SJSA1 (cell line): ENCODE data around the gene CEP97. TPM values are rescaled to one million over a fixed set of nuclear protein-coding genes. Genes with fewer than 3 reads are reported as not detected.
"Not testable (repeated sequence)": the region's sequence is repeated elsewhere in the genome, so short reads cannot be mapped to it uniquely, and the experiment has no call there.

Experiments used
- DNase-seq, 2 experiments: peaks; one replicate each; pipeline ENCODE4 v3.0.0-alpha.2; 2015 to 2020; ENCODE audit warnings: low spot score in 2 of 2, low read depth in 1 of 2
- H3K27ac ChIP-seq: fragments of 250-450 bp; sonication (Bioruptor Pico); 2 replicates; pipeline ENCODE4 v1.5.1; 2020; ENCODE audit warnings: mild to moderate bottlenecking, moderate library complexity
- H3K27me3 ChIP-seq: fragments of 250-450 bp; sonication (Bioruptor Pico); replicated peaks from 2 replicates; pipeline ENCODE4 v1.5.1; 2020; ENCODE audit warnings: mild to moderate bottlenecking, moderate library complexity
- H3K36me3 ChIP-seq: fragments of 250-450 bp; sonication (Bioruptor Pico); 2 replicates; pipeline ENCODE4 v1.5.1; 2020; ENCODE audit warnings: mild to moderate bottlenecking
- H3K4me1 ChIP-seq: fragments of 250-450 bp; sonication (Bioruptor Pico); replicated peaks from 2 replicates; pipeline ENCODE4 v1.6.1; 2021; ENCODE audit warnings: mild to moderate bottlenecking
- H3K4me3 ChIP-seq: fragments of 250-450 bp; sonication (Bioruptor Pico); 2 replicates; pipeline ENCODE4 v1.5.1; 2020; ENCODE audit warnings: mild to moderate bottlenecking
- H3K9me3 ChIP-seq: fragments of 250-450 bp; sonication (Bioruptor Pico); replicated peaks from 2 replicates; pipeline ENCODE4 v1.5.1; 2020; ENCODE audit warnings: mild to moderate bottlenecking
- total RNA-seq: library from RNA; depleted of rRNA; stranded (reverse); fragments of >200 nt; shearing (Covaris generic); gene quantifications from 2 replicates; pipeline ENCODE4 v1.2.3, GENCODE V29; 2014

Gene CEP97
- total RNA-seq, 1 experiment from 2014 or later, result 20.8 TPM

DNA sequence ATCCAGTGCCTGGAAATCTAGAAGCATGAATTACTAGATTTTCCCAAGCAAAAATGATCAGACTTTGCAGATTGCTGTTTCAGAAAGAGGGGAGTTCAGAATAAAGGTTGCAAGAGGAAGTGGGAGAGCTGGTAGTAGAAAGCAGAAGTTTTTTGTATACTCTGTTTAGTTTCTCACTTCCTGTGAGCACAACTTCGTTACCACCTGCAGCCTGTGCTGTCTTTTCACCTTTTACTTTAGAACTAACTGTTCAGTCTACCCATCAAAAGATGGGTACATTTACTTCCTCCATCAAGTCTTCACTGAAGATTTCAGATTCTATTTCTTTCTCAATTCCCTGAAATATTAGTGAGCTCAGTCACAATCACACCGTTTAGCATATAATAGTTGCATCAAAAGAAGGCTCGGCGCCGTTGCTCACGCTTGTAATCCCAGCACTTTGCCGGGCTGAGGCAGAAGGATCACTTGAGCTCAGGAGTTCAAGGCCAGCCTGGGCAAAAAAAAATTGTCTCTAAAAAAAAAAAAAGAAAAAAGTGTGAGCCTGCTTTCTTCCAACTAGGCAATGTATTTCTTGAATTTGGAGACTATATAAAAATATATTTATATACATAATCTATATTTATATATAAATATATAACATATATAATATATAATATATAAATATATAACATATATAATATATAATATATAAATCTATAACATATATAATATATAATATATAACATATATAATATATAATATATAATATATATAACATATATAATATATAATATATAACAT is 1.8 kb upstream of the CEP97 start:
- Histone ChIP-seq H3K9me3 (no peaks in the 10 kb centered on the region), H3K4me3 (no peak overlapping the region), H3K4me1 (peaks cover 10% of the 10 kb centered on the region), H3K27me3 (no peaks in the 10 kb centered on the region), H3K36me3 (peaks cover 10% of the 10 kb centered on the region), H3K27ac (no peak overlapping the region)
- DNase-seq, result no peak

DNA sequence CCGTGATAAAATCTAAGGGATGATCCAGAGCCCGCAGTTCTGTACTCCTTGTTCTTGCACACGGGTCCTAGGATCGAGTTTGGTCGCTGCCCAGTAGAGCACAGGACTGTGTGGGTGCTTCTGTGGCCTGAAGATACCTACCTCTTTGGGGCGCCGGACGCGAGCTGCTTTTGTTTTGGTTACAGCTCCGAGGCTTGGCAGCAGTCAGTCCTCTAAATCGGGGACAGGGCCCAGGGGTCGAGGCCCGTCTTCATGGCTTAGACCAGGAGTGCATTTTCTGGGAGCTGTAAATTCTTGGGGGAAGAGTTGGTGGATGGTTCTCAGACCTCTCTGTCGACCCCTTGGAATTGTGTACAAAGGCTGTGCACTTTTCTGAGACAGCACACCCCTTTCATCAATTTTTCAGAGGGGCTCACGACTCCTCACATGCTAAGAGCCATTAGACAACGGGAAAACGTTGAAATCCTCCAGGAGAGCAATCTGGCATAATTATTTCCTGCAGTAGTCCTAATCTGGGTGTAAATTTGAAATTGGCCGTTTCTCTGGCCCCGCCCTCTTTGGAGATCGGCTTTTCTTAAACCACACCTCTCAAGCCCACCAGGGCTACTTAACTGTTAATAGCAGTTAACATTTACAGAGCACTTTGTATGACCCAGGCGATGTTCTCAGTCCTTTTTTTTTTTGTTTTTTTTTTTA is 928 bp downstream of the CEP97 start:
- Histone ChIP-seq H3K27me3 (no peaks in the 10 kb centered on the region), H3K27ac (peak overlapping the region; percentile 78), H3K36me3 (peaks cover 32% of the 10 kb centered on the region), H3K4me1 (peaks cover 10% of the 10 kb centered on the region), H3K9me3 (no peaks in the 10 kb centered on the region), H3K4me3 (peak overlapping the region; percentile 65)
- DNase-seq, result peak in 1 of 2 experiments; percentile 33

DNA sequence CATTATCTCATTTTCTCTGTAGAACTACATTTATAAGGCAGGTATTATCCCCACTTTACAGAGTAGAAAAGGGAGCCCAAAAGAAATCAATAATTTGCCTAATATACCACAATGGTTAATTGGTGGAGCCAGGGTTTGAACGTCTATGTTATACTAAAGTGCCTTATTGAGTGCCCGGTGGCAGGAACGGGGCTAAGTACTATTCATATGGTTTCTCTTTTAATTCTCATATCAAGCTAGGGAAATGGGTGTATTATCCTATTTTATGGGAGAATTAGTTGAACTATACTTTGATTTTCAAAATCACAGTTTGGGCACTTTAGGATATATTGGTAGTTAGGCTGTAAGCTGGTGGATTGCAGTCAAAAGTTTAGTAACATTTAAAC is 1.5 kb downstream of the CEP97 start:
- DNase-seq, result no peak
- peaks cover 10% of the 10 kb centered on the region for H3K4me1 ChIP-seq
- no peaks in the 10 kb centered on the region for H3K9me3 ChIP-seq
- H3K36me3 ChIP-seq, result peaks cover 32% of the 10 kb centered on the region
- peak overlapping the region; percentile 78 for H3K27ac ChIP-seq
- no peaks in the 10 kb centered on the region for H3K27me3 ChIP-seq
- H3K4me3 ChIP-seq, result peak overlapping the region; percentile 65

- Histone ChIP-seq H3K9me3 (no peaks in the 10 kb centered on the region), H3K4me1 (peaks cover 4% of the 10 kb centered on the region), H3K36me3 (peaks cover 62% of the 10 kb centered on the region), H3K27ac (no peak overlapping the region), H3K27me3 (no peaks in the 10 kb centered on the region), H3K4me3 (no peak overlapping the region)
- DNase-seq, result no peak
Measured at GRCh38 chr3:101729586-101729985, 5.2 kb downstream of the CEP97 start.

GRCh38 chr3:101730839-101731238 is 6.4 kb downstream of the CEP97 start:
- DNase-seq, result no peak
- Histone ChIP-seq H3K27ac (no peak overlapping the region), H3K4me3 (no peak overlapping the region), H3K27me3 (no peaks in the 10 kb centered on the region), H3K9me3 (no peaks in the 10 kb centered on the region), H3K36me3 (peaks cover 75% of the 10 kb centered on the region), H3K4me1 (peaks cover 3% of the 10 kb centered on the region)

DNA sequence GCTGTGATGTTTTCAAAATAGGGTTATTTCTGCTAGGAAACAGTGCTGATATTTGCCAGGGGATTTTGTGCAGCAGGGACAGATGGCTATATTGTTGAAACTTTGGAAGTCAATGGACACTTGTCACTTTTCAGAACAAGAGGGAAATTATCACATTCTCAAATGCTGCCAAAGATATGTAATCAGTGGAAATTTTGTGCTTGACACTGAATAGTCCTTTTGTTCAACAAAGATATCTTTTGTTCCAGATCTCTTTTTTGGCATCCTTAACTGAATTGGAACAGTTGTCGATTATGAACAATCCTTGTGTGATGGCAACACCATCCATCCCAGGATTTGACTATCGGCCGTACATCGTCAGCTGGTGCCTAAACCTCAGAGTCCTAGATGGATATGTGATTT is 7.8 kb downstream of the CEP97 start:
- Histone ChIP-seq H3K27me3 (no peaks in the 10 kb centered on the region), H3K36me3 (peaks cover 80% of the 10 kb centered on the region), H3K9me3 (no peaks in the 10 kb centered on the region), H3K4me1 (no peaks in the 10 kb centered on the region), H3K4me3 (no peak overlapping the region), H3K27ac (no peak overlapping the region)
- DNase-seq, result no peak

DNA sequence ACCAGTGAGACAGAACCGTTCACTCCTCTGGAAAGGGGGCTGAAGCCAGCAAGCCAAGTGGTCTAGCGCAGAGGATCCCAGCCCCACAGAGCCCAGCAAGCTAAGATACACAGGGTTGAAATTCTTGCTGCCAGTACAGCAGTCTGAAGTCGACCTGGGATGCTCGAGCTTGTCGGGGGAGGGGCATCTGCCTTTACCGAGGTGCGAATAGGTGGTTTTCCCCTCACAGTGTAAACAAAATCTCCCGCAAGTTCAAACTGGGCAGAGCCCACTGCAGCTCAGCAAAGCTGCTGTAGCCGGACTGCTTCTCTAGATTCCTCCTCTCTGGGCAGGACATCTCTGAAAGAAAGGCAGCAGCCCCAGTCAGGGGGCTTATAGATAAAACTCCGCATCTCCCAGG is 11.4 kb downstream of the CEP97 start:
- Histone ChIP-seq H3K27me3 (no peaks in the 10 kb centered on the region), H3K36me3 (peaks cover 81% of the 10 kb centered on the region), H3K27ac (no peak overlapping the region), H3K4me3 (no peak overlapping the region), H3K9me3 (no peaks in the 10 kb centered on the region), H3K4me1 (no peaks in the 10 kb centered on the region)
- no peak for DNase-seq

- not testable (repeated sequence) for H3K4me3 ChIP-seq, H3K9me3 ChIP-seq, H3K27ac ChIP-seq, DNase-seq, H3K27me3 ChIP-seq, H3K4me1 ChIP-seq
- H3K36me3 ChIP-seq, result peaks cover 35% of the 10 kb centered on the region
Measured at GRCh38 chr3:101741914-101742313, 17.5 kb downstream of the CEP97 start.

GRCh38 chr3:101744811-101745210 is 20.4 kb downstream of the CEP97 start:
- Histone ChIP-seq H3K27me3 (no peaks in the 10 kb centered on the region), H3K36me3 (peaks cover 12% of the 10 kb centered on the region), H3K4me1 (no peaks in the 10 kb centered on the region), H3K27ac (no peak overlapping the region), H3K4me3 (no peak overlapping the region), H3K9me3 (no peaks in the 10 kb centered on the region)
- DNase-seq, result no peak

DNA sequence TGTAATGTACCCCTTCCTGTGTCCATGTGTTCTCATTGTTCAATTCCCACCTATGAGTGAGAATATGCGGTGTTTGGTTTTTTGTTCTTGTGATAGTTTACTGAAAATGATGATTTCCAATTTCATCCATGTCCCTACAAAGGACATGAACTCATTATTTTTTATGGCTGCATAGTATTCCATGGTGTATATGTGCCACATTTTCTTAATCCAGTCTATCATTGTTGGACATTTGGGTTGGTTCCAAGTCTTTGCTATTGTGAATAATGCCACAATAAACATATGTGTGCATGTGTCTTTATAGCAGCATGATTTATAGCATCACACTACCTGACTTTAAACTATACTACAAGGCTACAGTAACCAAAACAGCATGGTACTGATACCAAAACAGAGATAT is 21.5 kb downstream of the CEP97 start:
- not testable (repeated sequence) for H3K9me3 ChIP-seq, DNase-seq, H3K4me3 ChIP-seq, H3K4me1 ChIP-seq, H3K27ac ChIP-seq, H3K27me3 ChIP-seq
- H3K36me3 ChIP-seq, result peaks cover 11% of the 10 kb centered on the region

GRCh38 chr3:101753386-101754113 is 29.1 kb downstream of the CEP97 start:
- not testable (repeated sequence) for H3K4me3 ChIP-seq, DNase-seq, H3K4me1 ChIP-seq, H3K27me3 ChIP-seq, H3K9me3 ChIP-seq, H3K27ac ChIP-seq
- H3K36me3 ChIP-seq, result peaks cover 35% of the 10 kb centered on the region

DNA sequence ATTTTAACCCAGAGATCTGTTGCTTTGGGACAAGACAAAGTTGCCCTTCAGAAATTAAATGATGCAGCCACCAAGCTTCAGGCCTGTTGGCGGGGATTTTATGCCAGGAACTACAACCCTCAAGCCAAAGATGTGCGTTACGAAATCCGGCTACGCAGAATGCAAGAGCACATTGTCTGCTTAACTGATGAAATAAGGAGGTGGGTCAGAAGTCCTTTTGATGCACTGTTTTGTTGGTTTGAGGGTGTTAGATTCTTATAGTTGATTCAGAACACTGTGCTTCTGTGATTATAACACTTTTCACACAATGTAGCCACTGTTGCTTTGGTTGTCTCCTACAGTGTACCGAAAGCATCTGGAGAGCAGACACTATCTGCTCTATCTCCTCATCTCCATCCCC is 33.8 kb downstream of the CEP97 start:
- no peak overlapping the region for H3K4me3 ChIP-seq
- no peaks in the 10 kb centered on the region for H3K4me1 ChIP-seq
- no peak for DNase-seq
- peaks cover 56% of the 10 kb centered on the region for H3K36me3 ChIP-seq
- no peak overlapping the region for H3K27ac ChIP-seq
- H3K9me3 ChIP-seq, result no peaks in the 10 kb centered on the region
- H3K27me3 ChIP-seq, result no peaks in the 10 kb centered on the region

- no peaks in the 10 kb centered on the region for H3K27me3 ChIP-seq
- H3K4me1 ChIP-seq, result no peaks in the 10 kb centered on the region
- no peaks in the 10 kb centered on the region for H3K9me3 ChIP-seq
- H3K27ac ChIP-seq, result no peak overlapping the region
- H3K4me3 ChIP-seq, result no peak overlapping the region
- no peak for DNase-seq
- H3K36me3 ChIP-seq, result peaks cover 59% of the 10 kb centered on the region
Measured at GRCh38 chr3:101762041-101762646, 37.7 kb downstream of the CEP97 start.
